ENCODE results near the gene ARL15.
A peak's percentile ranks its signal among the peaks of the same experiment; 100 is the strongest.

The ARL15 gene

DNA sequence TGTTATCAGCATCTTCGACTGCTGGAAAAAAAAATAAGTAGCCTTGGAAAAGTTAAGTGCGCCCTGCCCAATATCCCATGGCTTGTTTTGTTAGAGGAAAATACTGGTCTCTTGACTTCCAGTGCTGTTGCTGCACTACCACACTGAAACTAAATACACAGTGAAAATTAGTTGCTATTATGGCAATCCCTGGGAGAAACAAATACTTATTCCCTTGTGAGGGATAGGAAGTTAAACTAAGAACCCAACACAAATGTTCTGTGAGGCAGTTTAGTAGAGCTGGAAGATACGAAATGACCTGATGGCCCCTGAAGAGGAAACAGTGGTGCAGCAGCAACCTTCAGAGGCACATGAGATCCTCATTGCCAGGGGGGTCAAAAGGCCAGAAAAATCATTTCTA lies 164.0 kb downstream of the ARL15 start:
- no peak for DNase-seq

DNA sequence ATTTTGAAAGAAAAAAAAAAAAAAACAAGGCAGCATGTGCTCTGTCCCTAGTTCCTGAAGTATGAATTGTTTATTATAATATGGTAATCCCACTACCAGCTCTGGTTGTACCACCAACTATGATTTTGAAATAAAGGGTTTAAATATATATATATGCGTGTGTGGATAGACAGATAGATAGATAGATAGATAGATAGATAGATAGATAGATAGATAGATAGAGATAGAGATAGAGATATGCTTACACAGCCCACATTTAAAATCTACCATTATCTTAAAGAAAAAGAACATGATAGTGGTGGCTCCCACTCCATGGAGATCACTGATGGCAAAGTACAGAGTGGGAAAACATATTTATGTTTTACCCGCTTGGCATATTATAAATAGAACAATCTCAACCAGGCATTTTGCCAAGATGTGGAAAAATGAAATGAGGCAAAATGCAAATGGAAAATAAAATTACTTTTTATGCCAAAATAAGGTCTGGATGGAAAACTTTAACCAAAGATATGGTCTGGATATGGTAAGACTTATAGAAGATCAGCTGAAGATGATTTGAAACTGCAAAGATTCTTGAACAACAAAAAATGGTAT lies 170.0 kb downstream of the ARL15 start:
- no peak for DNase-seq

DNA sequence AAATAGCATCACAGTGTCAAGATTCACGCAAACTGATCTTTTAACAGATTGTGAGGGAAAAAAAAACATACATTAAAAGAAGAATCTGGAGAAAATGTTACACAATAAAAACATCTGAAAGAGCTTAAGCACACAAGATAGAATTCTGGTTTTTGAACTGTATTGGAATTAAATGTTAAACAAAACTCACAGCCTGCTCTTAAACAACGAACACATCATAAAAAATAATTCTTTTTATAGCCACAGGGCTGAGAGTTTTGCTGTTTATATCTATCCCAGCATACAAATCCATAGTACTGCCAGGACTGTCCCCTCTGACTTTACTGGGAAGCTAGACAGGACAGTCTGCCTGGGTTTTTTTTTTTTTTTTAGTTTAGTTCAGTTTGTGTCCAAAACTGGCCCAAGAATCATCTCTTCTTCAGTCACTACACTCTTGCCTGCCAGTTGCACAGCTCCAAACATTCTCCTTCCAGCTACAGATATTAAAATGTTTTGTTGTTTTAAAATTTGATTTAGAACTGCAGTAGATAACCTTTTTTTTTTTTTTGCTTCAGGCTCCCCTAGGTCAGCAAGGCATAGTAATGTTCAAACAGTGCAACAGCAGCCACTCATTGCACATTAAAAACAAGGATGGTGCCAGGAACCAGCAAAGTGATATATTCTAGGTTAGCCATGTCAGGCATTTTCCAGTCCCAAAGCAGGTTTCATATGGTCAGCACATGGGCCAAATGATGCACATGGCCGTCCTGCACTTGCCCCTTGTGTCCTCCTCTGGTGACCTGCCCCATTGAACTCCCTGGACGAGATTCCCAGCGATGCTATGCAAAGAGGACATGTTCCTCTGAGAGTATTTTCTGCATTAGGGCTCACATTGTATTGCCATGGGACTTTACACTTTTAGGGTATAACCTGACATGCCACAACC lies 173.6 kb downstream of the ARL15 start:
- DNase-seq: no peak

DNA sequence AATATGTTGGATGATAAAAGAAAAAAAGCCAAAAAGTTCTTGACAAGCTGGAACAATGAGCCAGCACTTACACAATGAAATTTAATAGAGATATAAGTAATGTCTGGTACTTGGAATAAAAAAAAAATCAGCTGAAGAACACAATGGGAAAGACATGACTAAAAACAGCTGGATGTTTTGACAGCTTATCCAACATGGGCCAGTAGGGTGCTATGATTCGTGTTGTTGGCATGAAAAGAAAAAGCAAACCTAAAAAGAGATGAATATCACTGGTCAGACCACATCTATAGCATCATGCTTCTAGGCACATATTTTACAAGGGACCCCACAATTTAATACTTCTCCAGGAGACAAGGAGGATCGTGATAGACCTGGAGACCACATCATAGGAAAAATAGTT lies 175.3 kb downstream of the ARL15 start:
- DNase-seq: no peak

DNA sequence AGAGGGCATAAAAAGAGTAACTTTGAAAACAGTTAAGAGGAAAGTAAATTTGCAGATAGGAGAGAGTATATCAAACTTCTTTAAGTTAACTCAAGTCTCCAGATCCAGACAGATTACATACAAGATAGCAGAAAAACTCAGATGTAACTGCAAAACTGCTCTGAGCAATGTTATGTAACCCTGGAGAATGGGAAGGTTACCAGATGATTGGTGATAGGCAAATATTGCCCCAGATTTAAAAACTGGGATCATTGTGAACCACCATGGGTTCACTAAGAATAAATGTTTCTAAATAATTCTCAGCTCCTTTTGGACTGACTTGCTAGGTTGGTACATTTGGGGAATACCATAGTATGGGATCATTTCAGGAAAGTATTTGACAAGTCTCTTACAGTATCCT lies 176.5 kb downstream of the ARL15 start:
- no peak for DNase-seq

DNA sequence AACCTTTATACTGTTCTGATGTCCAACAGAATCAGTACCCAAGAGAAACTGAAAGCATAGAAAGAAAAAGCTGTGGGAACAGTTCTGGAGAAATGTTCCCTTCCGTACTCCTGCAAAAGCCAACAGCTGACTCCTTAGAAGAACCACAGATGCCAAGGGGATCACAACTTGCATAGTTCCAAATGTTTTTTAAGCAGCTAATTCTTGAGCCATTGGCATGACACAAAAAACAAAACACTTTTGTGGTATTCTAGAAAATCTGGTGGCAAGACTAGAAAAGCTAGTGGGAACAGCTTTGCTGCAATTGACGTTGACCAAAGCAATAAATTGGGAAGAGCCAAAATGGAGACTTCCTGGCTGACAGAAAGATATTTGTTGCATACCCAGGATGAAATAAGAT lies 189.9 kb downstream of the ARL15 start:
- DNase-seq: no peak

DNA sequence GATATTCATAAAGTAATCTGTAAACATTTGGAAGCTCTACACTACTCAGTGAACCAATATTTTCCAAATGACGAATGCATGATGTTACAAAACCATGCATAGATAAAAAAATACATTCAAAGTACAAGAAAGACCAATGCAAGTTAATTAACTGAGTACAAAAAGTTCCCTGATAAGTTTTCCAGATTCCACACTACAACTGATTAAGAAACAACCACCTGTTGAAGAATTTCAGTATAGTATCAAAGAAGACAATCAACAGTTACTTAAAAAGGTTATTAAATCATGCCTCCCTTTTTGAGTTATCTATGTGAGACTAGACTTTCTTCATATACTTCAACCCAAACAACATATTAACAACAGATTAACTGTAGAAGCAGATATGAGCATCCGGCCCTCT lies 192.4 kb downstream of the ARL15 start:
- no peak for DNase-seq

DNA sequence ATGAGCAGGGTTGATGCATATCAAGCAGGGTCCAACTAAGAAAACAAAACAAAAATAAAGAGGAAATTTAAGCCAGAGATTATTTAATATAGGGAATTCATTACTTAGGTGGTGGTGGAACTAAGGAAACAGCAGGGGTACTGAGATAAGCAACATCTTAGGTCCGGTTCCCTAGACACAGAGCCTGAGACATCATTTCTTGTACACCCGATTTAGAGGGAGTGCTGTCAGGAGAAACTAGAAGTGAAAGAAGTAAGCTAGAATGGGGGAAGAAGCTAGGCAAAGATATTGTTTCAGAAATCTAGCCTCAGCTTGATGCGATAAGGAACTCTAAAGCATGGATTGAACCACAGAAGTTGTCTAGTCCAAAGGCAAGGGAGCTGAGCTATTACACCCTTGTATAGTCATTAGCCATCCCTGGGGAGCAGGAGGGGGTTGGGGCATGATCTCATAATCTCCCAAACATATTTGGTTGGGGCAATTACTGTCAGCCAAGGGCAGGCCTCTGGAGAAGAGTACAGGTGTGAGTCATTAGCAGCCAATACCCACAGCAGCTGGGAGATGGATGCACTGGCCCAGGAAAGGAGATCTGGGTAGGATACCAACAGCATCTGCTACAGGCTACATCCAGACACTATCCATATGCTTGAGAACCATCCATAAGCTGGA lies 194.5 kb downstream of the ARL15 start:
- peak; percentile 95 for DNase-seq

DNA sequence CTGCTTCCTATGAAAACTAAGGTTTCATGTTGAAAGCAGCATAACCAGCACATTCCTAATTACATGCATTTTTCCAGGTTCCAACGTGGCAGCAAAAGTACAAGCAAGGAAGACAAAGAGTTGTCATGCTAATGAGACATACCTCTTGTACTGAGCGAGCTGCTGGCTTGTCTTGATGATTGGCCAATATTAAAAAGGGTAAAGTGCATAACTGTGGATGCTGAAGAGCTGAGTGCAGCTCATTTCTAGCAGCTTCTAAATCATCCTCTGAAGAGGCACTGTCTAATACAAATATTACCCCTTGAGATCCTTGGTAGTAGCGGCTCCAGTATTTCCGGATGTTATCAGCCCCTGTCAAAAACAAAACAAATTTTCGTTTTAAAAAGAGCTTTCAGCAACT lies 197.3 kb downstream of the ARL15 start:
- DNase-seq: no peak

DNA sequence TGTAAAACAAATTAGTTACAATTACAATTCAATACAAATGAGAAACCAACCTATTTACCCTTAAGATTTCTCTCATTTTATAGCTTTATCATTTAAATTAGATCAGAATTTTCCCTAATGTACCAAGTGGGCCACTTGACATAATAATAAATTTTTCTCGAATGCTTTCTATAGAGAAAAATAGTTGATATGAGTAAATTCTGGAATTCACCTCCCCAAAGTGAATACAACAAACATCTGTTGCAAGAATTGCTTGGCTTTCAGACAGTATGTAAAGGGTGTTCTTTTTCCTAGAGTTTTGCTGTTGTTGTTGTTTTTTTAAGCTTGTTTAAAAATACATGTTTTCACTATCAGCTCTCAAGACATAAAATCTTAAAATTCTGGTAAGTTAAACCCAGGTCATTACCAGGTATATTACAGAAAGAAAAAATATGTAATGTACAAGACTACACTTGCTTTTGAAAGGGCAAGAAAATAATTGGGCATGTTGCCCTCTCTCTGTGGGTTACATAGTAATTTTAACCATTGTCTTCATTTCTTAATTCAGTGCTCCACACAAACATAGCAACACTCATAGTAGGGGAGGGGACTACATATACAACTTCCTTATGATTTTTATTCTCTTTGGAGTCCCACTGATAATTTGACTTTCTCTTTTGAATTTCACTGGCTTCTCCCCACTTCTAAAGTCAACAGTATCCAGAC lies 200.6 kb downstream of the ARL15 start:
- no peak for DNase-seq

DNA sequence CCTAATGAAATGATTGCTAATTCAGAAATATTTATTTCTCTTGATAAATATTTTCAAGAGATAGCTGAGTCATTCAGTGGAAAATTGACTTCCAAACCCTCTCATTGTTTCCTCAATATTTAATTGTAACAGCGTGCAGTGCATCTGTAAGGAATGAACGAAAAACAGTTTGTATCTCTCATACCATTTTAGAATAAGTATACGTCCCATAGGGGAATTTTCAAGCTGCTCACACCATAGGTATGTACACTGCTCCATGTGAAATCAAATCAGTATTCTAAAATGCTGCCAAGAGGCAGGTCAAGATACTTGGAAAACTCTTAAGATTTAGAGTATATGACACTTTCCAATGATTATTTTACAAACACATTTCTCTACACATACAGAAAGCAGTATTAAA lies 202.2 kb downstream of the ARL15 start:
- DNase-seq: no peak

DNA sequence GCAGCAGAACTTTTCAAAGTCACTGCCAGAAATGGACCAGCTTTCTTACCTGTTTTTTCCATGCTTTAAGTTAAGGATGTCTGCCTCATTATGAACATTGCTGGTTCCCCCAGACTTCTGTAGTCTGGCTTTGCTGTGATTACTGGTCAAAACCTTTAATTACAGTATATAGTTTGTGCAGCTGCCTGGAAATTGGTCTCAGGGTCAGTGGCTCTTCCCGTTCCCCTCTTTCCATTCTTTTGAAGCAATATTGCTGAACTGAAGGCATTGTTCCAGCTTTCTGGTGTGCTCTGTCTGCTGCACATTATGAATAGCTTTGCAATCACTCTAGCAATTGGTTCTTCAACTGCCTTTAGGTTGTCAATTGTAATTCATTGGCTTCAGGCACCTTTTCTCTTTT lies 206.5 kb downstream of the ARL15 start:
- DNase-seq: no peak

DNA sequence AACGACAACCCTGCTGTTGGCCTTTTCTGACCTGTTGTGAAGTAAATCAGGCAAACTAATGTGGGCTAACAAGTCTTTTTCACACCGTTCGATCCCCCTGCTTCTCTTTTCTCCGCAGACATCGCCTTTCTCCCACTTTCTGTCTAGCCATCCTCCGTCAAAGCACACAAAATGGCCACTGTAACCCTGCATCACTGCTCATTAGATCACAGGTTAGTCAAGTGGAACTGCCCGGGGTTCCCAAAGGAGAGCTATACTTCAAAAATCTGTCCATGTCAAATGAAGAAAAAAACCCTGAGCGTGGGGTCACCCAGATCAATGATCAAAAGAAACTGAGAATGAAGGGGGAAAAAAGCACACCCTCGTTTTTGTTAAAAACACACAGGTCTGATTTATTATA lies 212.1 kb downstream of the ARL15 start:
- no peak for DNase-seq

DNA sequence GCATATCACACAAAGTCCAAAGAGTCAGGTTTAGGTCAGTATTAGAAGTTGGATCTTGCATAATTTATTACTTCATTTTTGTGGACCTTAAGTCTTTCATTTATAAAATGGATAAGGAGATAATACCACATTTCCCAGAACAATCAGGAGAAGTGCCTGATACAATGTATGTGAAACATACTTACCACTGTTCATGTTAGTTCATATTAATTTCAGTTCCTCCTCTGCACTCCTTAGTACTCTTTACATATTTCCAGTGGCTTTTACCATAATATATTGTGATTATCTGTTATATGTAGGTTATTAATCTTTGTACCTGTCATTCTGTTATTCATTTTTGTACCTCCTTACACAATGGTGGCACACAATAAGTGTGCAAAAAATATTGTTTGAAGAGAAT lies 214.4 kb downstream of the ARL15 start:
- no peak for DNase-seq

DNA sequence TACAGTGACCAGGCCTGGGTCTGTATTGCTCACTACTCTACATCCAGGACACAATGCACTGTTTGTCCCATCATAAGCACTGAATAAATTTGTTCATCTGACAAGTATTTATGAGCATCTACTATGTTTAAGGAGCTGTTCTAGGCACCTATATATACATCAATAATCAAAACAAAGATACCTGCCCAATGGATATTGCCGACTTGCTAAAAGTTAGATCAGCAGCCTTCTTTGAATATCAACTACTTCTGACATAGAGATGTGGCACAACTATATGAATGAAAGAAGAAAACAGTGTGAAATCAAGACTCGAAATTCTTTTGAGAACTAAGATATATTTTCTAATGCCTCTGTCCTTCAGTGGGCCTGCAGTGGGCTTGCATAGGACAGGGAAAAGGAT lies 215.7 kb downstream of the ARL15 start:
- DNase-seq: no peak

DNA sequence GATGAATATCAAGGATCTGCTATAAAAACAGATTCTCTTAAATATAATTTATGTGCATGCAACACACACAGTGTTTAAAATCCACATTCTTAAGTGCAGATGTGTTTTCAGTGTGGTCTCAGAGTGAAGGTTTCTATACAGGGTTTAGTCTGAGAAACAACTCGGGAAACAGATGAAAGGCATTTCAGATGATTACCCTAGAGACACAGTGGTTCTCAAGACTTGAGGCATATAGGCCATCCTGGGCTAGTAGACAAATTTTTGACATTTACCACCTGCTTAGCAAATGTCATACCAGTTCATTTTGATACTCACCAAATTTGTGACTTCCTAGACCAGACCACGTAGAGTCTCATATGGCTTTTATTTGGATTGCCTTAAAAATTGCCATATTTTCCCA lies 216.5 kb downstream of the ARL15 start:
- DNase-seq: no peak

DNA sequence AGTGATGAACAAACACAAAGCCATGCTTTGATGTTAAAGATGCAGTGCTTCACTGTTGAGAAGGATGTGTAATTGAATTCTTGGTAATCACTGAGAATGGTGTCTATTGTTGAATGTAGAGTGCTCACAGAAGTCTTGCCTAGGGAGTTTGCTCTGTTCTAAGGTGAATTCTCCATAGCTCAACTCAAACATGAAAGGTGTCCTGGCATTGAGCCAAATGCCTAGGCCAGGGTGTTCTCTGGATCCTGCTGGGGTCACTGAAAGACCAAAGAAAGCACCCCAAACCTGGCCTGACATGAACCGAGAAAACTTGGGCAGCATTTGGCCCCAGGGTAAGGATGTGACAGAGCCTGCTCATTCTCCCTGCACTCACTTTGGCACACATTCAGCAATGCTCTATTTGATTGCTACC lies 217.3 kb downstream of the ARL15 start:
- no peak for DNase-seq

DNA sequence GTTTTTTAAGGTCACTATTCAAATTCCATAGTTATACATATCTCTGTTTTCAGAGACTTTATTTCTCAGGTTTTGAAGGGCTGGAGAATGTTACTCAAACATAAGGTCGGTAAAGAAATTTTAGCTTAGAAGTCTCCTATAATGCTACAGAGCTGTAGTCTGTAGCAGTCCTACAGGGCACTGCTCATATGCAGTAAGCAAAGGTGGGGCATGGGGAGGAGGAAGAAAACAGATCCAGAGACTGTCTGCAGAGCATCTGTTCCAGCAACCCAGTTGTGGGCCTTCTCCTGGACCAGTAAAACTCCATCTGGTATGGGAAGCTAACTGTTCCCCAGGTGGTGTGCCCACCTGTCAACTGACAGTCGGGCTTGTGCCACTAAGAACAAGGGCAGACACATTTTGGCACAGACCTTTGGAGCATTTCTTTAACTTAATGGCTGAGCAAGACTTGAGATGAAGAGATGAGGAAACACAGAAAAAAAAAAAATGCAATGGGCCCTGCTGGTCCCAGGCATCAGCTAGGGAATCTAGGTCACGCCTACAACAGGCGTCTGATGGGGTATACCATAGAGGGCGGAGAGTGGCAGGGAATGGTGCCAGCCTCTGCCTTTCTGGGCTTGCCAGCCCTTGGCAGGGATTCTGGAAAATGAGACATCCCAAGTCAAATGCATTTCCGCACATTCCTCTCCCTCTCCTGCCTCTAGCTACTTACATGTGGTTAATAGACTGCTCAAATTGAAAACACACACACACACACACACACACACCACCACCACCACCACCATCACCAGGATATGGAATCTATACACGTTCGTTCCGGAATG lies 218.9 kb downstream of the ARL15 start:
- DNase-seq: peak; percentile 16

DNA sequence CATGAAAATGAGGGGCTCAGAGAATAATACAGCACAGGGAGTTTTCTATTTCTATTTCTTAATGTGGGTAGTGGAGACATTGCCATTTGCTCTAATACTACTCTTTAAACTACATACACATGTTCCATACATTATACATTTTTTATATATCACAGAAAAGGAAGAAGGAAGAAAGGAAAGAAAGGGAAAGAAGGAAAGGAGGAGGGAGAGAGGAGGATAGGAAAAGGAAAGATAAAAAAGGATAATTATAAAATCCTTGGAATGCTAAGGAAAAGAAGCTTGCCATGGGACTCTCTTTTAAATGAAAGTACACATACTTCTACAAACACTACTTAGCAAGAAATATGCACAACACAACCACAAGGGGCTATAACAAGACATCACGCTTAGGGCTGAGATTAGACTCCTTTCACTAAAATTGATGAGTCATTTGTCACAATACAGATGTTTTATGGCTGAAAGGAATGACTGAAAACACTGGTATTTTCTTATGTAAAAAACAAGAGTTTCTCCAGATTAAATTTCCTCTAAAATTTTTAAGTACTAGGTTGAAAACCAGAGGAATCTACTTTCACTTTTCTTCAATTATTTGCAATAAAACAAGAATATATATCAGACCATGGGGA lies 219.8 kb downstream of the ARL15 start:
- peak; percentile 1 for DNase-seq

DNA sequence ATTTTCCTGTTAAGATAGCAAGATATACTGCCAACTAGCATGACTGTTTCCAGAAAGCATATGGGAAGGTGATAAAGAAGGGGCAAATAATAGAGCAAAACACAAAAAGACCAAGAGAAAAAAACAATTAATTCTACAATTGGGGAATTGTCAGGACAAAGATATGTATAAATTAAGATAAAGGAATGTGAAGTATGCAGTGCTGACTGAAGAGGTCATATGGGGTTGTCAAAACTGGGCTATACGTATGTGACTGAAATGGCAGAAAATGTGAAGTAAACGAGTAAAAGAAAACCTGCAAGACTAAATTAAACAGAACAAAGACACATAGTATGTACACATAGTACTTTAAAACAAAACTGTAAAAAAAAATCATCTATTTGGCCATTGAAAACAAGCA lies 222.3 kb downstream of the ARL15 start:
- DNase-seq: no peak

DNA sequence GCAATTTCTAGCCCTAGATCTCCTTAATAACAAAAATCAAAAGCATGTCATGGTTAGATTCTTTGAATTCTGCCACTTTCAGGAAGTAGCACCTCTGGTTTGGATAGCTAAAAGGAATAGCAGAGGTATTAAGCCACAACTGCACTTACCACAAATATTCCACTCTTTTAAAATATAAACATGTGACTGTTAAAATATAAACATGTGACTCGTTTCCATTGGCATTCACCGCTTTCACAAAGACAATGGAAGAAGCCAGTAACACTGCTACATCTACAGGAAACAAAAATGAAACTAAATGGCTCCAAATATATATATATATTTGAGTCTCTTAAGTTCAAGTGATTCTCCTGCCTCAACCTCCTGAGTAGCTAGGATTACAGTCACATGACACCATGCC lies 222.9 kb downstream of the ARL15 start:
- DNase-seq: no peak

DNA sequence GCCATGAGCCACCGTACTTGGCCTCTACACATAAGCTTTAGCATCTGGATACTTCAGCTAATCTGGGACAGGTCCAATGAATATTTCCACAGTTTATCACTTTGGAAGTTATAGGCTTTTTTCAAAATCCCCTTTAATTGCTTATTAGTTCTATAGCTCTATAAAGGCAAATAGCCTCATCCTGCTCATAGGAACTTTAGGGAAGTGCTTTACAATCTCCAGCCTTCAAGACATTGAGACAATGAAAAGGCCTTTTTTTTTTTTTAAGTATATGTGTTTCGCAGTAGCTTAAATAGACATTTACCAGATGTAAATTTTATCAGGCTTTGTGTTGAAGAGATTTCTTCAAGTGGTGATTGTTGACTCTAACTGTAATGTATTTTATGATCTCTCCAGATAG lies 224.2 kb downstream of the ARL15 start:
- DNase-seq: no peak

Measured in NCI-H82 (cell line).